ENCODE results near the gene CCDC142. TPM values are rescaled to one million over a fixed set of nuclear protein-coding genes. Genes with fewer than 3 reads are reported as not detected.
"Not testable (repeated sequence)": the region's sequence is repeated elsewhere in the genome, so short reads cannot be mapped to it uniquely, and the experiment has no call there.

The CCDC142 gene
- total RNA-seq, 2 donors from 2014 or later = 28.0 to 28.3 TPM

DNA sequence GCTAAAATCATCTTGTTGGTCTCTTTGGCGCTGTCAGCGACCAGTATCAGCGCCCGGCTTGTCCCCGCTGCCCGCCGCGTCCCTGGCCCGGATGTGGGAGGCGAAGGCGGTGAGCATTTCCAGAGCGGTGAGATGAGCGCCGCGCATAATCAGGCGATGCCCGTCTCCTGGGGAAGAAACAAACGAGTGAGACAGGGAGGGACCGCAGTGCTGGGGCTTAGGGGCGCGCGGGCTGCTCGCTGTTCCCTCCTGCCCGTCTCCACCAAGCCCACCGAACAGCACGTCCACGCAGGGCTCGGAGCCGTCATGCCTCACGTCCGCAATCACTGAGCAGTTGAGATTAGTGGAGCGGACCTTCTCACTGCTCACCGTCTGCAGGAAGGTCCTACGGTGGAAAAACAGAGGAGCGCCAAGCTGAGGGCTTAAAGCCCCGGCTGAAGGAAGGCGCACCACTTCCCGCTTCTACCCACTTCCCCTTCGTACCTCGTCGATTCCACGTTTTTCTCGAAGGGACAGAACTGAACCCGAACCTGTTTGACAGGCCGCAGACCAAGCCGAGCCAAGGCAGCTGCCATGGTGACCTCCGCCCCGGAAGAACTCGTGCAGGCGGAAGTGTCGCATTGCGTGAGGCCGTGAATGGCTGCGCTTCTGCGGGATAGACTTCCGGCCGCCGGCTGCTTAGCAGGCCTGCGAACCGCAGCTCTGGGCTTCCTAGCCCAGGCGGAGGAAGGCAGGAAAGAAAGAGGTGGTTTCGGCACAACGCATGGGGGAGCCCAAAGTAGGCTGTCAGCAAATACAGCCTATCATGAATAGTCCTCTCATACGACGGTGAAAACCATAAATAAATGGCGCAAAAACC, 10.5 kb downstream of the CCDC142 start, which contains the start of gene MRPL53:
TSS of gene MRPL53 (minus strand) at position 595 of the 859 bp plus-strand sequence. CDS start at position 575, 20 bp downstream.
- peak; percentile 91 for DNase-seq (ENCODE audit: low spot score)
- H3K4me3 ChIP-seq = peak within 1 kb of the TSS; percentile 51 to 63
- intact Hi-C loops (cut with DNase I) = no loop called here
- under 1% methylated on average over 66 of the region's 66 CpGs for WGBS
- H3K9me3 ChIP-seq = no peaks in the 10 kb centered on the region
- TF ChIP-seq POLR2AphosphoS5 (IDR thresholded peaks at IDR 0.05) = peak; percentile 98
- TF ChIP-seq POLR2A (IDR thresholded peaks at IDR 0.05) = peak; percentile 50
- TF ChIP-seq, protein P1, sequence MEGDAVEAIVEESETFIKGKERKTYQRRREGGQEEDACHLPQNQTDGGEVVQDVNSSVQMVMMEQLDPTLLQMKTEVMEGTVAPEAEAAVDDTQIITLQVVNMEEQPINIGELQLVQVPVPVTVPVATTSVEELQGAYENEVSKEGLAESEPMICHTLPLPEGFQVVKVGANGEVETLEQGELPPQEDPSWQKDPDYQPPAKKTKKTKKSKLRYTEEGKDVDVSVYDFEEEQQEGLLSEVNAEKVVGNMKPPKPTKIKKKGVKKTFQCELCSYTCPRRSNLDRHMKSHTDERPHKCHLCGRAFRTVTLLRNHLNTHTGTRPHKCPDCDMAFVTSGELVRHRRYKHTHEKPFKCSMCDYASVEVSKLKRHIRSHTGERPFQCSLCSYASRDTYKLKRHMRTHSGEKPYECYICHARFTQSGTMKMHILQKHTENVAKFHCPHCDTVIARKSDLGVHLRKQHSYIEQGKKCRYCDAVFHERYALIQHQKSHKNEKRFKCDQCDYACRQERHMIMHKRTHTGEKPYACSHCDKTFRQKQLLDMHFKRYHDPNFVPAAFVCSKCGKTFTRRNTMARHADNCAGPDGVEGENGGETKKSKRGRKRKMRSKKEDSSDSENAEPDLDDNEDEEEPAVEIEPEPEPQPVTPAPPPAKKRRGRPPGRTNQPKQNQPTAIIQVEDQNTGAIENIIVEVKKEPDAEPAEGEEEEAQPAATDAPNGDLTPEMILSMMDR (IDR thresholded peaks at IDR 0.05) = peak in 1 of 4 experiments; percentile 16
- H3K27me3 ChIP-seq (replicated peaks; ENCODE audit: insufficient read depth) = no peaks in the 10 kb centered on the region
- peak within 1 kb of the TSS; percentile 89 to 91 for H3K27ac ChIP-seq
- H3K36me3 ChIP-seq = peaks cover 0 to 3% of the 10 kb centered on the region in 2 donors
- H3K4me1 ChIP-seq (replicated peaks) = no peaks in the 10 kb centered on the region

DNA sequence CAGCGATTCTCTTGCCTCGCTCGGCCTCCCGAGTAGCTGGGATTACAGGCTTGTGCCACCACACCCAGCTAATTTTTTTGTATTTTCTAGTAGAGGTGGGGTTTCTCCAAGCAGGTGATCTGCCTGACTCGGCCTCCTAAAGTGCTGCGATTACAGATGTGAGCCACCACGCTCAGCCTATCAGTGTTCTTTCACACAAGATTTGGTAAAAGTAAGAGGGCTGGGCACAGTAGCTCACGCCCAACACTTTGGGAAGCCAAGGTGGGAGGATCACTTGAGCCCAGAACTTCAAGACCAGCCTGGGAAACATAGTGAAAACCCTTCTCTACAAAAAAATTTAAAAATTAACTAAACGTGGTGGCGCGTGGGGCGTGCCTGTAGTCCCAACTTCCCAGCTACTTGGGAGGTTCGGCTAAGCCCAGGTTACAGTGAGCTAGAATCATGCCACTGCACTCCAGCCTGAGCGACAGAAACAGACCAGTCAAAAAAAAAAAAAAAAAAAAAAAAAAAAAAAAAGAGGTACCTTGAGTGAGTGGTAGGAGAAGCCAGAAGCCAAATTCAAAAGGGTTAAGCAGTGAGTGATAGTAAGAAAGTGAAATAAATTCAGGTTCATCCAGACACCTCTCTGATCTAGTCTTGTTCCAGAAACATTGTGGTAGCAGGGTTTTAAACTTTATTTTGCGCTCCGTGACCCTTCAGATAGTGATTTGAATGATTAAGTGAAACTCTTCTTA, 11.3 kb downstream of the CCDC142 start:
- Histone ChIP-seq H3K4me3 (peak overlapping the region; percentile 51 to 63), H3K27ac (peak overlapping the region; percentile 89 to 91), H3K36me3 (peaks cover 0 to 3% of the 10 kb centered on the region in 2 donors), H3K27me3 (replicated peaks; ENCODE audit: insufficient read depth) (no peaks in the 10 kb centered on the region), H3K4me1 (replicated peaks) (no peaks in the 10 kb centered on the region), H3K9me3 (no peaks in the 10 kb centered on the region)
- DNase-seq (ENCODE audit: low spot score) = no peak
- 59% methylated on average over 16 of the region's 16 CpGs for WGBS
- TF ChIP-seq POLR2A (IDR thresholded peaks at IDR 0.05) = no peak
- no peak for TF ChIP-seq POLR2AphosphoS5 (IDR thresholded peaks at IDR 0.05)
- TF ChIP-seq, protein P1 (IDR thresholded peaks at IDR 0.05) = no peak
- intact Hi-C loops (cut with DNase I) = no loop called here

DNA sequence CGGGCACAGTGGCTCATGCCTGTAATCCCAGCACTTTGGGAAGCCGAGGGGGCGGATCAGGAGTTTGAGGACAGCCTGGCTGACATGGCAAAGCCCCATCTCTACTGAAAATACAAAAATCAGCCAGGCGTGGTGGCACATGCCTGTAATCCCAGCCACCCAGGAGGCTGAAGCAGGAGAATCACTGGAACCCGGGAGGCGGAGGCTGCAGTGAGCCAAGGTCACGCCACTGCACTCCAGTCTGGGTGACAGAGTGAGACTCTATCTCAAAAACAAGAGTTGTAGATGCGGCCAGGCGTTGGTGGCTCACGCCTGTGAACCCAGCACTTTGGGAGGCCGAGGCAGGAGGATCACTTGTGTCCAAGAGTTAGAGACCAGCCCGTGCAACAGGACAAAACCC, 12.1 kb downstream of the CCDC142 start:
- H3K27me3 ChIP-seq (replicated peaks; ENCODE audit: insufficient read depth); intact Hi-C loops (cut with DNase I); H3K9me3 ChIP-seq; H3K4me3 ChIP-seq; H3K27ac ChIP-seq; H3K36me3 ChIP-seq; H3K4me1 ChIP-seq (replicated peaks); DNase-seq (ENCODE audit: low spot score): not testable (repeated sequence)
- 94% methylated on average over 12 of the region's 12 CpGs for WGBS

DNA sequence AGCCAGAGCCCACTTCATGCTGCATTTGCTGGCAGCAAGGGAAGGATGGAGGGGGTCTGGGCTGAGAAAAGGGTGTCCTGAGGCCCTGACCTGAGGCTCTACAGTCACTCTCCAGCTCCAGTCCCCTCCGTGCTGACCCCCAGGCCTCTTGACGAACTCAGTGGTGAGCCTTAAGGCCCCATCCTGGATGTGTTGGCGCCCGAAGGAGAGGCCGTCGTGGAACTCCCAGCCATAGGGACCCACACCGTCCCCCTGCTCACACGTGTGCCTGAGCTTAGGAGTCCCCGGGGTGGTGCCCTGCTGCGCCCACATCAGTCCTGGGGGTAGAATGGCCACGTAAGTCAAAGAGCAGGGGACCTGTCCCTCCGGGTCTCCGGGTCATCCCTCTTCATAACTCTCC, 18.4 kb downstream of the CCDC142 start:
- peaks cover 0 to 5% of the 10 kb centered on the region in 2 donors for H3K36me3 ChIP-seq
- intact Hi-C loops (cut with DNase I) = no loop called here
- TF ChIP-seq, protein P1 (IDR thresholded peaks at IDR 0.05) = no peak
- TF ChIP-seq POLR2AphosphoS5 (IDR thresholded peaks at IDR 0.05) = no peak
- no peak for TF ChIP-seq POLR2A (IDR thresholded peaks at IDR 0.05)
- no peak for DNase-seq (ENCODE audit: low spot score)
- WGBS = 4% methylated on average over 12 of the region's 13 CpGs
- no peaks in the 10 kb centered on the region for H3K9me3 ChIP-seq
- peak overlapping the region; percentile 66 to 84 for H3K27ac ChIP-seq
- peak overlapping the region; percentile 62 to 93 for H3K4me3 ChIP-seq
- H3K27me3 ChIP-seq (replicated peaks; ENCODE audit: insufficient read depth) = no peaks in the 10 kb centered on the region
- peaks cover 2% of the 10 kb centered on the region for H3K4me1 ChIP-seq (replicated peaks)

DNA sequence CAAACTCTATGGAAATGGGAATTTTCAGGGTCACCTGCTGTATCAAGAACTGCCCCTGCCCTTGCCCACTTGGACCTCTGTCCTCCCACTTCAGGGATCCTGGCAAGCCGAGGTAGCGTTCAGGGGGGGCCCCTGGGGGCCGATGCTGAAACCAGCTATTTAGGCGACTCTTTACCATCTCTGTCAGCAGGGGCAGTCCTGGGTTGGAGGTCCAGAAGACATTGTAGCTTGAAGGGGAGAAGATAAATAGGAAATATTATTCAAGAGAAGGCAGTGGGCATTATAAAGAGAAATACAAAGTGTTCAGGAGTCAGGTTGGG, 20.1 kb downstream of the CCDC142 start:
- no peak for DNase-seq (ENCODE audit: low spot score)
- no peak for TF ChIP-seq POLR2AphosphoS5 (IDR thresholded peaks at IDR 0.05)
- H3K4me3 ChIP-seq = no peak overlapping the region
- H3K36me3 ChIP-seq = peaks cover 0 to 5% of the 10 kb centered on the region in 2 donors
- no peaks in the 10 kb centered on the region for H3K27me3 ChIP-seq (replicated peaks; ENCODE audit: insufficient read depth)
- H3K9me3 ChIP-seq = no peaks in the 10 kb centered on the region
- intact Hi-C loops (cut with DNase I) = no loop called here
- 79% methylated on average over 4 of the region's 4 CpGs for WGBS
- H3K27ac ChIP-seq = no peak overlapping the region
- peaks cover 8% of the 10 kb centered on the region for H3K4me1 ChIP-seq (replicated peaks)

Measured in prostate gland (tissue), 2 donors.